ENCODE results near the gene BIRC5.

BIRC5 gene

GRCh38 chr17:78263736-78264340, 49.8 kb downstream of the BIRC5 start:
- in situ Hi-C loops (cut with HindIII; ENCODE audit: low sequenced_read_pairs) = no loop called here
- no peak for DNase-seq (ENCODE audit: low read depth)
- no peak overlapping the region for H3K4me3 ChIP-seq (ENCODE audit: low read depth, low read length)
- TF ChIP-seq CTCF (IDR thresholded peaks at IDR 0.05; ENCODE audit: low read depth, low read length, missing control alignments) = no peak

- H3K4me3 ChIP-seq (ENCODE audit: low read depth, low read length) = no peak overlapping the region
- DNase-seq (ENCODE audit: low read depth) = no peak
- in situ Hi-C loops (cut with HindIII; ENCODE audit: low sequenced_read_pairs) = no loop called here
- no peak for TF ChIP-seq CTCF (IDR thresholded peaks at IDR 0.05; ENCODE audit: low read depth, low read length, missing control alignments)
Observed at GRCh38 chr17:78264590-78264989, 50.5 kb downstream of the BIRC5 start.

- in situ Hi-C loops (cut with HindIII; ENCODE audit: low sequenced_read_pairs) = no loop called here
- no peak overlapping the region for H3K4me3 ChIP-seq (ENCODE audit: low read depth, low read length)
- TF ChIP-seq CTCF (IDR thresholded peaks at IDR 0.05; ENCODE audit: low read depth, low read length, missing control alignments) = no peak
- DNase-seq (ENCODE audit: low read depth) = no peak
Observed at GRCh38 chr17:78265121-78265520, 51.1 kb downstream of the BIRC5 start.

GRCh38 chr17:78266231-78266631, 52.2 kb downstream of the BIRC5 start:
- DNase-seq (ENCODE audit: low read depth) = no peak
- H3K4me3 ChIP-seq (ENCODE audit: low read depth, low read length) = no peak overlapping the region
- in situ Hi-C loops (cut with HindIII; ENCODE audit: low sequenced_read_pairs) = no loop called here
- TF ChIP-seq CTCF (IDR thresholded peaks at IDR 0.05; ENCODE audit: low read depth, low read length, missing control alignments) = no peak

GRCh38 chr17:78266771-78267170, 52.7 kb downstream of the BIRC5 start:
- in situ Hi-C loops (cut with HindIII; ENCODE audit: low sequenced_read_pairs) = no loop called here
- H3K4me3 ChIP-seq (ENCODE audit: low read depth, low read length) = no peak overlapping the region
- DNase-seq (ENCODE audit: low read depth) = no peak
- TF ChIP-seq CTCF (IDR thresholded peaks at IDR 0.05; ENCODE audit: low read depth, low read length, missing control alignments) = no peak

GRCh38 chr17:78267253-78268073, 53.4 kb downstream of the BIRC5 start:
- H3K4me3 ChIP-seq (ENCODE audit: low read depth, low read length) = no peak overlapping the region
- no peak for TF ChIP-seq CTCF (IDR thresholded peaks at IDR 0.05; ENCODE audit: low read depth, low read length, missing control alignments)
- DNase-seq (ENCODE audit: low read depth) = no peak
- in situ Hi-C loops (cut with HindIII; ENCODE audit: low sequenced_read_pairs) = no loop called here
